NCI-H82 treated with DMSO at 0.1 percent for 48 hours (cell line): ENCODE measurements around the gene PDE6A.
A peak's percentile ranks its signal among the peaks of the same experiment; 100 is the strongest.

ENCODE experiments used
- DNase-seq: peaks from one replicate; lab custom pipeline; 2025; ENCODE audit not compliant: unreplicated experiment; lab: John Stamatoyannopoulos, UW

Gene PDE6A

DNA sequence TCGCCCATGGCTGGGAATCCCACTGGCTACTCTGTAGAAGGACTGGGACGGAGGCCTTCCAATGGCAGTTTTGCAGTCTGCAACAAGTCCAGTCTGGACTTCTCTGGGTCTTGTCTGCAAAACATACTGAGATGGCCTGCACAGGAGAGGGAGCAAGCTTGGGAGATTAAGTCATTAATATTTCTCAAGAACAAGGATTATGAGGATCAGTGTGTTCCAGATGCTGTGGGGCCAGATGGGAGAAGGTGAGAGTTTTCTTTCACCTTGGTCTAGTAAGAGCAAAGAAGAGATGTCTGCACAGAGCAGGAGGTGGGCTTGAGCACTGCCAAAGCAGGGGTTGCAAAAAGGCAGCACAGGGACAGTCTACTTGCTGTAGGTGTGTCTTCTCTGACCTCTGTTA, at the start of gene PDE6A:
Gene PDE6A, minus strand, starts transcription at position 128 of the 400 bp plus-strand sequence. Its CDS starts 120 bp downstream, at position 8.
- peak; percentile 77 for DNase-seq

GRCh38 chr5:149993471-149993870, 48.9 kb upstream of the PDE6A start:
- DNase-seq = no peak

GRCh38 chr5:149990518-149991376, 46.2 kb upstream of the PDE6A start:
- peak; percentile 48 for DNase-seq

- DNase-seq = no peak
Observed at GRCh38 chr5:149988126-149988525, 43.5 kb upstream of the PDE6A start.

DNA sequence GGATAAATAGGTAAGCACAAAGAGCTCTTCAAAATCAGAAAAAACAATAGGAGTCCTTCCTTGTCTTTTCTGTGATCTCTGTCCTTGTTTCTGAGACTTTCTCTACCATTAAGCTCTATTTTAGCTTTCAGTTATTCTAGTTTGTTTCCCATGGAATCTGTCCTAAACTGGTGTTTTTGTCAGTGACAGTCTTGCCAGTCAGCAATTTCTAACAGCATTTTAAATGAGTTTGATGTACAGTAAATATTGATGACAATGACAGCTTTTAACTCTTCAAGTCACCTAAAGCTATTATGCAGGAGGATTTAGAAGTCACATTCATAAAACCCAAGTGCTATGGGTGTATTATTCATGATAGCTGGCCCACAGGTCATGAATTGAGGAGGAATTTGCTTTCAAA, 37.9 kb upstream of the PDE6A start:
- DNase-seq = no peak

- no peak for DNase-seq
Observed at GRCh38 chr5:149981206-149981605, 36.6 kb upstream of the PDE6A start.

DNA sequence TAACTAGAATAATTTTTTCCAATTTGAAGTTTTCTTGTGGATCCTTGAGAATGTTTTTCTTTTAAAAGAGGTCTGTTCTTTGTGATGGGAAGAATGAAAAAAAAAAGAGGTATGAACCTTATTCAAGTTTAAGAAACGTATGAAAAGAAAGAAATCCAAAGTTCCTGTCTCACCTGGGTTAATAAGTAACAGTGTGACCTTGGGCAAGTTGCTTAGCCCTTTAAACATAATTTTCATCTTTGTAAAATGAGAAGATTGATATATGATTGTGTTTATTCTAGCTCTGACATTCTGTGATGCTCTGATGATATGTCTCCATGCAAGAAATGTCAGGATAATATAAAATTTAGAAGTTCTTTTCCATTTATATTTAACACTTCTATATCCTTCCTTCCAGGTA, 35.3 kb upstream of the PDE6A start:
- DNase-seq = no peak

GRCh38 chr5:149975409-149975808, 30.8 kb upstream of the PDE6A start:
- no peak for DNase-seq

- no peak for DNase-seq
Observed at GRCh38 chr5:149969181-149969930, 24.8 kb upstream of the PDE6A start.

GRCh38 chr5:149966946-149967345, 22.4 kb upstream of the PDE6A start:
- no peak for DNase-seq

DNA sequence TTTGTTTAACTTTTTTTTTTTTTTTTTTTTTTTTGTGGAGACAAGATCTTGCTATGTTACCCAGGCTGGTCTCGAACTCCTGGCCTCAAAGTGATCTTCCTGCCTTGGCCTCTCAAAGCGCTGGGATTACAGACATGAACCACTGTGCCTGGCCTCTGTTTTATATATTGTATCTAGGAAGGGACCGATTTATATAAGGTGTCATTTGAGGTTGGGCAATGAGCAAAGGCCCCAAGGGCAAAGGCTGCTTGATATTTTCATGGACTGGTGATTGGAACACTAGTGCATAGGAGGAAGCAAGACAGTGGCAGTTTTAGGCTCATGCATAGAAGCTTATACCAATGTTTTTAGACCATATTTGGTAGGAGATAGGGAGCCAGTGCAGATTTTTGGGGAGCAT, 19.1 kb upstream of the PDE6A start:
- DNase-seq = no peak

DNA sequence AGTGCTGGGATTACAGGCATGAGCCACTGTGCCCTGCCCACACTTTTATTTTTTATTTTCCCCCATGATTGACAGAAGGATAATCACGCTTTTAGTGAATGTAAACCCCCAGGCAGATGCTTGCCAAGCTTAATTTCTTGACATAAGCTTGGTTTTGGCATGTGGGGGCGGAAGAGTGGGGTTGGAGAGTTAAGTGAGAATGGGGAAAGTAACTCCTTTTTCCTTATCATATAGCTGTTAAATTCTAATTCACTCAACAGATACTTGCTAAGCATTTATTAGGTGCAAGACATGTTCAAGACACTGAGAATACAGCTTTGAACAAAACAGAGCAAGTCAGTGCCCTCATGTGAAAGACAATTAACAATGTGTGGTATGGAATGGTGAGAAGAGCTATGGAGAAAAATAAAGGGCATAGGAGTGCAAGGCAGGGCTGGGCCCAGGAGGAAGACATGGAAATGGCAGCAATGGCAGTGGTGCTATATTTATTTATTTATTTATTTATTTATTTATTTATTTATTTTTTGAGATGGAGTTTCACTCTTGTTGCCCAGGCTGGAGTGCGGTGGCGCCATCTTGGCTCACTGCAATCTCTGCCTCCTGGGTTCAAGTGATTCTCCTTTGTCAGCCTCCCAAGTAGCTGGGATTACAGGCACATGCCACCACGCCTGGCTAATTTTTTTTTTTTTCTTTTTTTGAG, 18.2 kb upstream of the PDE6A start:
- no peak for DNase-seq

- no peak for DNase-seq
Observed at GRCh38 chr5:149961957-149962409, 17.4 kb upstream of the PDE6A start.

GRCh38 chr5:149961186-149961685, 16.6 kb upstream of the PDE6A start:
- no peak for DNase-seq

DNA sequence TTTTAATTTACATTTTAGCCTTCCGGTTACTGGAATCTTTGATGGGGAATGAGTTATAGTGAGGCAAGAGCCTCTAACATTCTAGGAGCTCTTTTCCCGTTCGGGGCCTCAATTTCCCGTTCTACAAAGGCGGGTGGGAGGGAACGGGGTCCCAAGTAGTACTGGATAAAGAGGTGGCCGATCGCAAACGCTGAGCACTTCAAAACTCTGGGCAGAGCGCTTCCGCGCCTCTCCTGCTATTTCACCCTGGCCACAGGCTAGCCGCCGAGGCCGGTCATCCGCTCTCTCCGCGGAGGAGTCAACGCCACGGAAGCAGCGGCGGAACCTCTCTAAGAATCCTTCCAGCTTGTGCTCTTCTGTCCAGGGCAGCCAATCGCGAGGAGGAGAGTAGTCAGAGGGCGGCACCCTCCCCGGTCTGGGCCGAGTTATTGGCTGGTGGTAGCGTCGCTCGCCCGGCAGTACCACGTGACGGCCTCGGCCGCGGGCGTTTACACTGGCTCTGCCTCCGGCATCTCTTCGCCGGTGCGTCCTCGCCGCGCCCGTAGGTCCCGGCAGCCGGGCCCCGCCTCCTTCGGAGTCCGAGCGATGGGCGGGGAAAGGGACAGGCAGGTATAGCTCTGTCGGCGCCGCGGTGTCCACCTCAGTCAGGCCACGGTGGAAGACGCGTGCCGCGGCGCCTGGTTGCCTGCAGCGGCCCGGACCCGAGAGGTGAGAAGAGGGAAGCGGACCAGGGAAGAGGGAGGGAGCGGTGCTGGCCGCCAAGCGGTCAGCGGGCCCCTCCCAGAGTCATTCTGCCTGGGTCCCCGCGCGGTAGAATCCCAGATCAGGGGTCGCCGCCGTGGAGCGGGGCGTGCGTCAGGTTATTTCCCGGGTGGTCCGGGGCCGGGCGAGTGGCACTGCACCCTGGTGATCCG, 15.9 kb upstream of the PDE6A start, which contains the start of gene SLC26A2:
Gene SLC26A2, plus strand, starts transcription at position 487 of the 914 bp plus-strand sequence. CDS start 16,895 bp downstream, outside the sequence.
- DNase-seq = peak; percentile 88

GRCh38 chr5:149959406-149960236, 15.0 kb upstream of the PDE6A start:
- DNase-seq = peak; percentile 44

DNA sequence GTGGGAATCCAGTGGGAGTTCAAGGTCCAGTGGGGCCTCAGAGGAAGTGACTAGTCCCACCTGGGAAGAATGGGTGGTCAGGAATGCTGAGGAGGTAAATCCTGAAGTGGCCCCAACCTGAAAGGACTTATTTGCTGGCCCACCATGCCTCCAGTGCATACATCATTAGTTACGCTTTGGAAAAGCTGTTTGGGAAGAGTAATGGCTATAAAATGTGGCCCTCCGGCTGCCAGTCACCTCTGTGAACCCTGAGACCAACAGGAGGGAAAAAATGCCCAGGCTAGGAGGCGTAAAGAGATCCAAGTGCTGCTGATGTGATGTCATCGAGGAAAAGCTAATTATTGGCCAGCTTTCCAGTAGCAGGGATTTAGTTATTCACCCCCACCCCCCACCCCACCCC, 13.3 kb upstream of the PDE6A start:
- no peak for DNase-seq

DNA sequence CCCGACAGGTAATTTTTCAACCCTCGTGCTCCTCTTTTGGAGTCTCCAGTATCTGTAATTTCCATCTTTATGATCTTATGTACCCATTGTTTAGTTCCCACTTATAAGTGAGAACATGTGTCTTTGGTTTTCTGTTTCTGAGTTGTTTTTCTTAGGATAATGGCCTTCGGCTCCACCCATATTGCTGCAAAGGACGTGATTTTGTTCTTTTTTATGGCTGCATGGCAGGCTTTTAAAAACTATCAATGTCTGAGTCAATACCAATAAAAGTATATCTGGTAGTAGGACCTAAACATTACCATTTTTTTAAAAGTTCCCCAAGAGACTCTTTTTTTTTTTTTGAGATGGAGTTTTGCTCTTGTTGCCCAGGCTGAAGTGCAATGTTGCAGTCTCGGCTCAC, 12.1 kb upstream of the PDE6A start:
- no peak for DNase-seq

DNA sequence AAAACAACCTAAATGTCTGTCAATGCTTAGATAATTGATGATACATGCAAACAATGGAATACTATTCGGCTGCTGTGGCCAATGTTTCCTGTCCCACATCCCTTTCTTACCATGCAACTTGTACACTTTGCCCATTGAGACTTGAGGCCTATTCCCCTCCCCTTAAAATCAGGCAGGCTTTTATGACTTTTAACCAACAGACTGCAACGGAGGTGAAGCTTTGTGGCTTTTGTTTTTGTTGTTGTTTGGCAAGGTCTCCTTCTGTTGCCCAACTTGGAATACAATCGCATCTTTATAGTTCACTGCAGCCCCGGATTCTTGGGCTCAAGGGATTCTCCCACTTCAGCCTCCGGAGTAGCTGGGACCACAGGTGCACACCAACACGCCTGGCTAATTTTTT, 10.2 kb upstream of the PDE6A start:
- no peak for DNase-seq
